ENCODE measurements around the gene ZSWIM5. TPM values are rescaled to one million over a fixed set of nuclear protein-coding genes. Genes with fewer than 3 reads are reported as not detected.

The ZSWIM5 gene
- total and polyA plus RNA-seq, 2 donors (not counting 1 experiment from before 2014, with no cell fraction given): 0.36 to 1.7 TPM

- peaks cover 9% of the 10 kb centered on the region for H3K4me1 Mint-ChIP-seq
- no peak for TF ChIP-seq EZH2 (IDR thresholded peaks at IDR 0.05; ENCODE audit: borderline replicate concordance, insufficient read depth, low read depth, low read length, poor library complexity, severe bottlenecking)
- TF ChIP-seq, protein P1, sequence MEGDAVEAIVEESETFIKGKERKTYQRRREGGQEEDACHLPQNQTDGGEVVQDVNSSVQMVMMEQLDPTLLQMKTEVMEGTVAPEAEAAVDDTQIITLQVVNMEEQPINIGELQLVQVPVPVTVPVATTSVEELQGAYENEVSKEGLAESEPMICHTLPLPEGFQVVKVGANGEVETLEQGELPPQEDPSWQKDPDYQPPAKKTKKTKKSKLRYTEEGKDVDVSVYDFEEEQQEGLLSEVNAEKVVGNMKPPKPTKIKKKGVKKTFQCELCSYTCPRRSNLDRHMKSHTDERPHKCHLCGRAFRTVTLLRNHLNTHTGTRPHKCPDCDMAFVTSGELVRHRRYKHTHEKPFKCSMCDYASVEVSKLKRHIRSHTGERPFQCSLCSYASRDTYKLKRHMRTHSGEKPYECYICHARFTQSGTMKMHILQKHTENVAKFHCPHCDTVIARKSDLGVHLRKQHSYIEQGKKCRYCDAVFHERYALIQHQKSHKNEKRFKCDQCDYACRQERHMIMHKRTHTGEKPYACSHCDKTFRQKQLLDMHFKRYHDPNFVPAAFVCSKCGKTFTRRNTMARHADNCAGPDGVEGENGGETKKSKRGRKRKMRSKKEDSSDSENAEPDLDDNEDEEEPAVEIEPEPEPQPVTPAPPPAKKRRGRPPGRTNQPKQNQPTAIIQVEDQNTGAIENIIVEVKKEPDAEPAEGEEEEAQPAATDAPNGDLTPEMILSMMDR (IDR thresholded peaks at IDR 0.05): no peak
- Histone ChIP-seq H4K20me1 (ENCODE audit: control insufficient read depth, insufficient read depth, low read length, poor library complexity, severe bottlenecking) (no peaks in the 10 kb centered on the region), H3K79me2 (ENCODE audit: control insufficient read depth, insufficient read depth, low read length) (no peaks in the 10 kb centered on the region), H3K27me3 (replicated peaks in 1 of 4; ENCODE audit: control extremely low read depth in 1 of 4, control insufficient read depth in 3 of 4, insufficient read depth in 4 of 4, low read length in 3 of 4) (no peaks in the 10 kb centered on the region), H3K9ac (ENCODE audit: low read length) (no peak overlapping the region), H3K4me3 (ENCODE audit: control extremely low read depth in 1 of 5, extremely low read depth in 1 of 5, insufficient read depth in 1 of 5, low read depth in 2 of 5, low read length in 4 of 5) (no peak overlapping the region), H3K4me1 (ENCODE audit: control insufficient read depth in 2 of 2, insufficient read depth in 2 of 2, low read length in 2 of 2) (peaks cover 8 to 11% of the 10 kb centered on the region in 2 donors), H2AFZ (ENCODE audit: insufficient read depth, low read depth, low read length, poor library complexity, severe bottlenecking) (no peak overlapping the region), H3K9me3 (ENCODE audit: control extremely low read depth in 1 of 3, control insufficient read depth in 2 of 3, insufficient read depth in 1 of 3, low read length in 2 of 3) (no peaks in the 10 kb centered on the region), H3K4me2 (replicated peaks; ENCODE audit: low read depth, low read length, poor library complexity, severe bottlenecking) (no peak overlapping the region), H3K36me3 (replicated peaks in 1 of 2; ENCODE audit: control extremely low read depth in 1 of 2, control insufficient read depth in 1 of 2, extremely low read depth in 1 of 2, insufficient read depth in 2 of 2, low read length in 1 of 2) (no peaks in the 10 kb centered on the region), H3K27ac (ENCODE audit: low read length in 2 of 2) (no peak overlapping the region)
- CTCF ChIA-PET: no interaction called here
- DNase-seq (no peak), ATAC-seq (ENCODE audit: low read depth) (no peak)
- WGBS (ENCODE audit: insufficient coverage): no CpG with 5 or more reads among the region's 2 CpGs
- intact Hi-C loops (cut with micrococcal nuclease): no loop called here
- H3K9me3 Mint-ChIP-seq (ENCODE audit: insufficient read depth): no peaks in the 10 kb centered on the region
- H3K27me3 Mint-ChIP-seq: no peaks in the 10 kb centered on the region
- no peak overlapping the region for H3K4me3 Mint-ChIP-seq
- no peak overlapping the region for H3K27ac Mint-ChIP-seq
- POLR2A ChIA-PET: no interaction called here
Measured at GRCh38 chr1:45038240-45038639, 168.2 kb downstream of the ZSWIM5 start.

DNA sequence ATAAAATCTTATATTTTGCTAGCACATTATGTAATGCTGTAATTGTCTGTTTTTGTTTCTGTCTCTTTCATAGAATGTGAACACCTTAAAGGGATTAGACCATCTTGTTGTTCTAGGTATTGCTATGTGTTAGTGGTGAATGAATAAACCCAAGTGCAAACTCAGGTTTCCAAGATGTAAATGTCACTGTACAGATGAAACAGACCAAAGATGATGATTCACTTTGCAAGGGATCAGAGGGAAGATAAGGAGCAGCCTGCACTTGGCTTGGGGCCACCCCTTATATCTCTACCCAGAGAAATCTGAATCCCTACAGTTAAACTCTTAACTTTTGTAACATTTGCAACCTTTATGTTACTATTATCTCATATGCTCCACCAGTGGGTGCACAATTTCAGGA lies 168.9 kb downstream of the ZSWIM5 start:
- H3K4me1 ChIP-seq (ENCODE audit: control insufficient read depth in 2 of 2, insufficient read depth in 2 of 2, low read length in 2 of 2): peaks cover 11% of the 10 kb centered on the region in 2 donors
- ATAC-seq (ENCODE audit: low read depth): no peak
- no peak overlapping the region for H2AFZ ChIP-seq (ENCODE audit: insufficient read depth, low read depth, low read length, poor library complexity, severe bottlenecking)
- Mint-ChIP-seq H3K4me1 (peaks cover 12% of the 10 kb centered on the region), H3K27ac (no peak overlapping the region), H3K4me3 (no peak overlapping the region), H3K27me3 (no peaks in the 10 kb centered on the region), H3K9me3 (ENCODE audit: insufficient read depth) (no peaks in the 10 kb centered on the region)
- no peaks in the 10 kb centered on the region for H3K36me3 ChIP-seq (replicated peaks in 1 of 2; ENCODE audit: control extremely low read depth in 1 of 2, control insufficient read depth in 1 of 2, extremely low read depth in 1 of 2, insufficient read depth in 2 of 2, low read length in 1 of 2)
- H4K20me1 ChIP-seq (ENCODE audit: control insufficient read depth, insufficient read depth, low read length, poor library complexity, severe bottlenecking): no peaks in the 10 kb centered on the region
- intact Hi-C loops (cut with micrococcal nuclease): no loop called here
- DNase-seq: no peak
- no peak overlapping the region for H3K4me3 ChIP-seq (ENCODE audit: control extremely low read depth in 1 of 5, extremely low read depth in 1 of 5, insufficient read depth in 1 of 5, low read depth in 2 of 5, low read length in 4 of 5)
- H3K4me2 ChIP-seq (replicated peaks; ENCODE audit: low read depth, low read length, poor library complexity, severe bottlenecking): no peak overlapping the region
- H3K9me3 ChIP-seq (ENCODE audit: control extremely low read depth in 1 of 3, control insufficient read depth in 2 of 3, insufficient read depth in 1 of 3, low read length in 2 of 3): no peaks in the 10 kb centered on the region
- no peak overlapping the region for H3K27ac ChIP-seq (ENCODE audit: low read length in 2 of 2)
- ChIA-PET POLR2A (no interaction called here), CTCF (no interaction called here)
- no peaks in the 10 kb centered on the region for H3K27me3 ChIP-seq (replicated peaks in 1 of 4; ENCODE audit: control extremely low read depth in 1 of 4, control insufficient read depth in 3 of 4, insufficient read depth in 4 of 4, low read length in 3 of 4)
- no peak overlapping the region for H3K9ac ChIP-seq (ENCODE audit: low read length)
- H3K79me2 ChIP-seq (ENCODE audit: control insufficient read depth, insufficient read depth, low read length): no peaks in the 10 kb centered on the region
- TF ChIP-seq EZH2 (IDR thresholded peaks at IDR 0.05; ENCODE audit: borderline replicate concordance, insufficient read depth, low read depth, low read length, poor library complexity, severe bottlenecking): no peak
- TF ChIP-seq, protein P1 (IDR thresholded peaks at IDR 0.05): no peak
